HepG2 (cell line): ENCODE data around the gene THSD8. TPM values are rescaled to one million over a fixed set of nuclear protein-coding genes. Genes with fewer than 3 reads are reported as not detected.

Experiments
- ATAC-seq: fragments of 200-7000 bp; cut with Tn5 transposase; 3 replicates; pipeline ENCODE4 v1.9.1; 2020; ENCODE audit warnings: mild to moderate bottlenecking, moderate library complexity
- BruUV-seq: library from RNA; stranded (reverse); fragments of 400-500 nt; replicated peaks from 2 replicates; lab custom pipeline; 2021; lab: Mats Ljungman, UMichigan
- CTCF ChIA-PET: fragments of 300-600 bp; formaldehyde crosslinking; extraction: SDS; loops from one replicate; lab custom pipeline; 2021; ENCODE audit warnings: low total read pairs, inconsistent platforms, low intra/inter-chr PET ratio; lab: Yijun Ruan, JAX
- POLR2A ChIA-PET: fragments of 350-600 bp; sonication (Branson Sonifier 250); formaldehyde crosslinking; loops from one replicate; lab custom pipeline; 2020; ENCODE audit warnings: antibody characterized with exemption, inconsistent platforms; lab: Yijun Ruan, JAX
- DNase-seq: peaks from one replicate; pipeline ENCODE4 v3.0.0-alpha.2; 2015; ENCODE audit warnings: low spot score
- FAIRE-seq: peaks from 3 replicates; lab custom pipeline; 2011; peaks lifted over from hg19 to GRCh38; lab: Jason Lieb, UNC
- H2AFZ ChIP-seq: one replicate; pipeline ENCODE4 v1.6.1; 2011; ENCODE audit warnings: low read length, inconsistent platforms
- H3K27ac ChIP-seq: fragments of 300-600 bp; 3 replicates; pipeline ENCODE4 v1.8.0; 2011; ENCODE audit warnings: mixed run types, mild to moderate bottlenecking, mixed read lengths, low read length, inconsistent platforms; ENCODE audit not compliant: insufficient read depth; ENCODE audit errors: extremely low read length
- H3K27me3 ChIP-seq, 2 experiments: fragments of 200-600 bp in 1 of 2; 2 replicates in 1 of 2; 3 replicates in 1 of 2; pipeline versions ENCODE4 v1.6.0 to v1.8.0; 2011; ENCODE audit warnings: low read length in 2 of 2, mild to moderate bottlenecking in 2 of 2, moderate library complexity in 2 of 2, inconsistent platforms in 1 of 2; ENCODE audit not compliant: insufficient read depth in 2 of 2, control insufficient read depth in 1 of 2
- H3K36me3 ChIP-seq, 2 experiments: fragments of 200-600 bp in 1 of 2; replicated peaks in 1 of 2; 2 replicates in 1 of 2; 3 replicates in 1 of 2; pipeline versions ENCODE4 v1.5.1 to v1.8.0; 2011; ENCODE audit warnings: low read length in 2 of 2, inconsistent platforms in 1 of 2; ENCODE audit not compliant: insufficient read depth in 2 of 2, control insufficient read depth in 1 of 2
- H3K4me1 ChIP-seq: 2 replicates; pipeline ENCODE4 v1.5.1; 2012; ENCODE audit warnings: low read length, inconsistent platforms; ENCODE audit not compliant: insufficient read depth
- H3K4me2 ChIP-seq: 2 replicates; pipeline ENCODE4 v1.6.0; 2011; ENCODE audit warnings: low read depth, low read length, inconsistent platforms
- H3K4me3 ChIP-seq, 3 experiments: fragments of 200-600 bp in 1 of 3; sonication (generic), shearing (Covaris generic) in 1 of 3; replicated peaks in 1 of 3; 2 replicates each; pipeline ENCODE4 v1.5.1; 2011 to 2016; ENCODE audit warnings: low read length in 3 of 3, inconsistent platforms in 2 of 3, low read depth in 2 of 3, mild to moderate bottlenecking in 2 of 3, control low read depth in 1 of 3, mixed read lengths in 1 of 3; ENCODE audit not compliant: insufficient read depth in 1 of 3
- H3K79me2 ChIP-seq: one replicate; pipeline ENCODE4 v1.6.1; 2011; ENCODE audit warnings: low read length, inconsistent platforms; ENCODE audit not compliant: insufficient read depth
- H3K9ac ChIP-seq: 2 replicates; pipeline ENCODE4 v1.6.0; 2011; ENCODE audit warnings: mild to moderate bottlenecking, low read depth, low read length, inconsistent platforms; ENCODE audit not compliant: insufficient read depth
- H3K9me3 ChIP-seq: 2 replicates; pipeline ENCODE4 v1.5.1; 2012; ENCODE audit warnings: mild to moderate bottlenecking, low read length
- H4K20me1 ChIP-seq: 2 replicates; pipeline ENCODE4 v1.6.0; 2011; ENCODE audit warnings: inconsistent platforms, mild to moderate bottlenecking, low read length, moderate library complexity; ENCODE audit not compliant: insufficient read depth
- ATM ChIP-seq: fragments of 450-650 bp; IDR thresholded peaks from 2 replicates; pipeline ENCODE4 v1.7.1; 2017; ENCODE audit warnings: mild to moderate bottlenecking, borderline replicate concordance
- EZH2 ChIP-seq: conservative IDR thresholded peaks from 2 replicates; pipeline ENCODE4 v1.6.1; 2012; ENCODE audit warnings: mild to moderate bottlenecking, low read depth, low read length, moderate library complexity
- FOXO1 ChIP-seq: sonication (generic); formaldehyde crosslinking; IDR thresholded peaks from 2 replicates; pipeline ENCODE4 v1.4.0; 2020; ENCODE audit warnings: missing genetic modification reagents
- GABPA ChIP-seq, 2 experiments: IDR thresholded peaks; 2 replicates each; pipeline ENCODE4 v1.6.1; 2011 to 2016; ENCODE audit warnings: low read depth in 2 of 2, low read length in 1 of 2, missing biosample characterization in 1 of 2, missing genetic modification characterization in 1 of 2
- IRF2 ChIP-seq: IDR thresholded peaks from 2 replicates; pipeline ENCODE4 v1.6.1; 2018; ENCODE audit warnings: missing genetic modification reagents, missing compliant biosample characterization
- KDM4B ChIP-seq: sonication (generic); formaldehyde crosslinking; IDR thresholded peaks from 2 replicates; pipeline ENCODE4 v1.4.0; 2020; ENCODE audit warnings: missing genetic modification reagents
- MIER3 ChIP-seq: IDR thresholded peaks from 2 replicates; pipeline ENCODE4 v1.6.1; 2016; ENCODE audit warnings: missing compliant biosample characterization, borderline replicate concordance
- PPARG ChIP-seq: conservative IDR thresholded peaks from 2 replicates; pipeline ENCODE4 v1.6.1; 2016; ENCODE audit warnings: missing biosample characterization, missing genetic modification reagents
- RAD21 ChIP-seq: fragments of 450-650 bp; formaldehyde crosslinking; IDR thresholded peaks from 2 replicates; pipeline ENCODE4 v1.5.0; 2020; ENCODE audit warnings: mild to moderate bottlenecking
- TCF7L2 ChIP-seq: IDR thresholded peaks from 2 replicates; pipeline ENCODE4 v1.6.1; 2011; ENCODE audit warnings: mild to moderate bottlenecking, low read depth, low read length, moderate library complexity
- THYN1 ChIP-seq: sonication (generic); formaldehyde crosslinking; IDR thresholded peaks from 2 replicates; pipeline ENCODE4 v1.8.1; 2023; ENCODE audit warnings: low read depth, mild to moderate bottlenecking, moderate library complexity, missing genetic modification reagents, borderline replicate concordance
- TSC22D2 ChIP-seq: sonication (generic); formaldehyde crosslinking; IDR thresholded peaks from 2 replicates; pipeline ENCODE4 v1.5.1; 2020; ENCODE audit warnings: missing genetic modification reagents, mild to moderate bottlenecking, borderline replicate concordance
- ZNF230 ChIP-seq: sonication (generic); formaldehyde crosslinking; IDR thresholded peaks from 2 replicates; pipeline ENCODE4 v1.4.0; 2020; ENCODE audit warnings: mild to moderate bottlenecking, missing genetic modification reagents
- ZNF282 ChIP-seq: fragments of 450-650 bp; IDR thresholded peaks from 2 replicates; pipeline ENCODE4 v1.6.1; 2018; ENCODE audit not compliant: partially characterized antibody
- ZNF33B ChIP-seq: sonication (generic); formaldehyde crosslinking; IDR thresholded peaks from 2 replicates; pipeline ENCODE4 v1.5.1; 2020; ENCODE audit warnings: mild to moderate bottlenecking, missing genetic modification reagents
- ZNF350 ChIP-seq: sonication (generic); formaldehyde crosslinking; IDR thresholded peaks from 2 replicates; pipeline ENCODE4 v1.4.0; 2020; ENCODE audit warnings: mild to moderate bottlenecking, low read depth, missing genetic modification reagents, borderline replicate concordance
- ZNF564 ChIP-seq: sonication (generic); formaldehyde crosslinking; IDR thresholded peaks from 2 replicates; pipeline ENCODE4 v1.8.1; 2023; ENCODE audit warnings: mild to moderate bottlenecking, missing genetic modification reagents
- ZNF607 ChIP-seq: sonication (generic); formaldehyde crosslinking; IDR thresholded peaks from 2 replicates; pipeline ENCODE4 v1.5.1; 2020; ENCODE audit warnings: missing genetic modification reagents, mild to moderate bottlenecking, borderline replicate concordance
- ZNF672 ChIP-seq: sonication (generic); formaldehyde crosslinking; IDR thresholded peaks from 2 replicates; pipeline ENCODE4 v1.8.1; 2022; ENCODE audit warnings: missing genetic modification reagents
- ZNF724P ChIP-seq: sonication (generic); formaldehyde crosslinking; IDR thresholded peaks from 2 replicates; pipeline ENCODE4 v1.8.0; 2022; ENCODE audit warnings: missing genetic modification reagents, borderline replicate concordance
- WGBS: methylation state at CpG from one replicate; pipeline ENCODE4 v1.1.6; 2017; ENCODE audit warnings: low lambda C conversion rate; 5-methylcytosine and 5-hydroxymethylcytosine counted together
- in situ Hi-C: cut with HindIII; loops from 2 replicates; pipeline ENCODE4 v1.10.0; 2017; ENCODE audit warnings: low pct_unique_long_range_greater_than_20kb; ENCODE audit not compliant: extremely low pct_ligation_motif_present
- intact Hi-C: fragments of 100-400 bp; cut with micrococcal nuclease; formaldehyde crosslinking; loops from one replicate; pipeline ENCODE4 v1.10.0; 2022; ENCODE audit not compliant: unreplicated experiment
- polyA plus RNA-seq, 8 experiments: library from polyadenylated mRNA; depleted of rRNA in 3 of 8; stranded (reverse) in 7 of 8; unstranded in 1 of 8; fragments of >200 nt; fragmentation: Illumina TruSeq in 4 of 8; extraction: Trizol in 4 of 8; gene quantifications; 2 replicates each; pipeline versions ENCODE4 v1.2.1 to v1.2.3, GENCODE V29; 2011 to 2016; ENCODE audit warnings: low read depth in 4 of 8, missing spikeins in 1 of 8, mixed read lengths in 1 of 8; ENCODE audit not compliant: insufficient read depth in 1 of 8
- total RNA-seq, 5 experiments: library from RNA; depleted of rRNA; stranded (reverse); fragments of >200 nt; fragmentation: Illumina TruSeq; extraction: Trizol; gene quantifications; 2 replicates each; pipeline ENCODE4 v1.2.3, GENCODE V29; 2016; ENCODE audit warnings: low read depth in 1 of 5
- TF ChIP-seq, protein P1 (sequence below): sonication (generic); formaldehyde crosslinking; conservative IDR thresholded peaks from 2 replicates; pipeline ENCODE4 v1.8.0; 2022; ENCODE audit warnings: mild to moderate bottlenecking, moderate library complexity, missing genetic modification reagents
- TF ChIP-seq, protein P2 (sequence below): IDR thresholded peaks from 2 replicates; pipeline ENCODE4 v1.6.1; 2016; ENCODE audit warnings: missing genetic modification reagents, missing compliant biosample characterization

THSD8 gene
- total and polyA plus RNA-seq, 2 of the 13 experiments (the other 11 are each of a cell fraction or from before 2014, with no cell fraction given) = 4.8 to 14.9 TPM

DNA sequence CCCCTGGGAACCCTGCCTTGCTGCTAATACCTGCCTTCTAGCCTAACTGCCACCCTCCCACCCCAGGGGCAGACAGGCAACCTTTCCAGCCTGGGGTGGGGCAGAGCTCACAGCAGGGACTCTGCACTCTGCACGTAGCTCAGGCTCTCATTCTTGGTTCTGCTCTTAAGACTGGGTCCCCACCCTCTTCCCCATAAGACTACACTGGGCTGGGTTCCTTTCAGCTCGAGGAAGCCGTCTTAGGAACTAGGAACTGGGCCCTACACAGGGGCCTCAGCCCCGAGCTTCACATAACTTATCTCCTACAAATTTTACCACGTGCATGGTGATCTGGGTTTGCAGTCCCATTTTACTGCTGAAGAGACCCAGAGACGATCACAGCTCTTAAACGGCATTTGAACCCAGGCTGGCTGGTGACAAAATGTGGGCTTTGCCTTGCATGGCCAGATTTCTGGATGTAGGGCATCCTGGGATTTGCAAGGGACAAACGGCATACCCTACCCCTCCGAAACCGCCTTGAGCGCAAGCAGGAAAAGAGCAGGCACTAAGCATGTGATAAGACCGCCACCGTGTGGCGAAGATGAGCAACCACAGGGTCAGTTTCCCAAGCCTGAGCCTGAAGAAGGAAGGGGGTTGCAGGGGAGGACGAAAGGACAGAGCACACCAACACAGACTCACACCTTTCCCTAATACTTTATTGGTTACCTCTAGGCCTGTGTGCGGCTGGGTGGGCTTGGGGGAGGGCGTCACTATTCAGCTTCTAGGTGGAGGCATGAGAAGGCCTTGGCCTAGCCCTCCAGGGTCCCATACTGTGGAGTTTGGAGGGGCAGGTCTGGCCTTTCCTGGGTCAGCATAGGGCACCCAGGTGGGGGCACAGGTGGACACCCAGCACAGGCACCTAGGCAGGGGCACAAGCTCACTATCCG lies 5.5 kb upstream of the THSD8 start:
- 11% methylated on average over 11 of the region's 18 CpGs for WGBS
- peaks cover 21% of the 10 kb centered on the region for H3K79me2 ChIP-seq
- peaks cover 2 to 12% of the 10 kb centered on the region in 2 experiments; a peak in 4 of 5 replicates for H3K36me3 ChIP-seq
- no TSS peak for BruUV-seq
- peak overlapping the region in 1 of 3 experiments; percentile 24; a peak in 2 of 6 replicates for H3K4me3 ChIP-seq
- peak; percentile 92 for FAIRE-seq
- no peak overlapping the region for H3K27ac ChIP-seq
- peak overlapping the region; percentile 62 for H3K4me2 ChIP-seq
- ChIA-PET CTCF (interaction anchor here (1.2 to 3.7 kb wide), 6 partner anchors 18 to 36 kb away, joined by 5 to 54 read pairs (median 10); partner anchors contain the start of gene HOOK2), POLR2A (interaction anchor here (0.8 to 2.4 kb wide), 6 partner anchors 14 to 73 kb away, joined by 3 to 21 read pairs (median 8); no protein-coding TSS in a partner anchor)
- intact Hi-C loops (loop anchor here (1.0 kb wide), 2 partner anchors 18 to 36 kb away; no protein-coding TSS in a partner anchor), in situ Hi-C loops (no loop called here)
- H4K20me1 ChIP-seq = peaks cover 5% of the 10 kb centered on the region; the same call in 1 of the 2 replicates
- ATAC-seq = peak; percentile 28
- no peak overlapping the region for H2AFZ ChIP-seq
- no peaks in the 10 kb centered on the region; a peak in 1 of 5 replicates for H3K27me3 ChIP-seq
- peak overlapping the region; percentile 25 for H3K9ac ChIP-seq
- H3K4me1 ChIP-seq = peaks cover 38% of the 10 kb centered on the region
- H3K9me3 ChIP-seq = no peaks in the 10 kb centered on the region
- peak; percentile 68 for DNase-seq
- TF ChIP-seq TCF7L2 = no peak
- no peak for TF ChIP-seq THYN1 (CRISPR knock-in tag)
- TF ChIP-seq EZH2 = no peak
- no peak for TF ChIP-seq ZNF607 (CRISPR knock-in tag)
- no peak for TF ChIP-seq ZNF282
- peak; percentile 49; the same call in 1 of the 2 replicates for TF ChIP-seq ZNF350 (CRISPR knock-in tag)
- no peak for TF ChIP-seq ZNF672 (CRISPR knock-in tag)
- TF ChIP-seq KDM4B (CRISPR knock-in tag) = no peak
- TF ChIP-seq TSC22D2 (CRISPR knock-in tag) = no peak; the same call in 1 of the 2 replicates
- TF ChIP-seq PPARG (CRISPR knock-in tag) = no peak; the same call in 1 of the 2 replicates
- TF ChIP-seq IRF2 (CRISPR knock-in tag) = peak; percentile 67; the same call in 1 of the 2 replicates
- no peak for TF ChIP-seq ZNF564 (CRISPR knock-in tag)
- no peak for TF ChIP-seq ZNF230 (CRISPR knock-in tag)
- TF ChIP-seq MIER3 (CRISPR knock-in tag) = no peak; the same call in 1 of the 2 replicates
- no peak for TF ChIP-seq ZNF33B (CRISPR knock-in tag)
- TF ChIP-seq ZNF724P (CRISPR knock-in tag) = no peak
- no peak for TF ChIP-seq ATM
- peak; percentile 96 for TF ChIP-seq RAD21 (CRISPR knock-in tag)
- TF ChIP-seq, protein P1, sequence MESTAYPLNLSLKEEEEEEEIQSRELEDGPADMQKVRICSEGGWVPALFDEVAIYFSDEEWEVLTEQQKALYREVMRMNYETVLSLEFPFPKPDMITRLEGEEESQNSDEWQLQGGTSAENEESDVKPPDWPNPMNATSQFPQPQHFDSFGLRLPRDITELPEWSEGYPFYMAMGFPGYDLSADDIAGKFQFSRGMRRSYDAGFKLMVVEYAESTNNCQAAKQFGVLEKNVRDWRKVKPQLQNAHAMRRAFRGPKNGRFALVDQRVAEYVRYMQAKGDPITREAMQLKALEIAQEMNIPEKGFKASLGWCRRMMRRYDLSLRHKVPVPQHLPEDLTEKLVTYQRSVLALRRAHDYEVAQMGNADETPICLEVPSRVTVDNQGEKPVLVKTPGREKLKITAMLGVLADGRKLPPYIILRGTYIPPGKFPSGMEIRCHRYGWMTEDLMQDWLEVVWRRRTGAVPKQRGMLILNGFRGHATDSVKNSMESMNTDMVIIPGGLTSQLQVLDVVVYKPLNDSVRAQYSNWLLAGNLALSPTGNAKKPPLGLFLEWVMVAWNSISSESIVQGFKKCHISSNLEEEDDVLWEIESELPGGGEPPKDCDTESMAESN = no peak
- TF ChIP-seq FOXO1 (CRISPR knock-in tag) = no peak
- TF ChIP-seq, protein P2, sequence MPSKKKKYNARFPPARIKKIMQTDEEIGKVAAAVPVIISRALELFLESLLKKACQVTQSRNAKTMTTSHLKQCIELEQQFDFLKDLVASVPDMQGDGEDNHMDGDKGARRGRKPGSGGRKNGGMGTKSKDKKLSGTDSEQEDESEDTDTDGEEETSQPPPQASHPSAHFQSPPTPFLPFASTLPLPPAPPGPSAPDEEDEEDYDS (CRISPR knock-in tag) = 0 out of 2 replicates have a peak, but pooled peaks have one; percentile 34
- TF ChIP-seq GABPA (IDR thresholded peaks at IDR 0.05; ENCODE audit: low read depth, low read length) = no peak
- peak; percentile 18; the same call in 1 of the 2 replicates for TF ChIP-seq GABPA (CRISPR knock-in tag; IDR thresholded peaks at IDR 0.05; ENCODE audit: low read depth)
